SU-DHL-6 (cell line): Measurements from ENCODE around the gene SLC38A9.
A peak's percentile ranks its signal among the peaks of the same experiment; 100 is the strongest.
"Not testable (repeated sequence)": the region's sequence is repeated elsewhere in the genome, so short reads cannot be mapped to it uniquely, and the experiment has no call there.

Source experiments
- H2AFZ ChIP-seq: fragments of 200-600 bp; sonication (generic); 2 replicates; pipeline ENCODE4 v1.6.1; 2014; ENCODE audit warnings: low read depth, mild to moderate bottlenecking, moderate library complexity, mixed read lengths, antibody characterized with exemption, low read length; ENCODE audit not compliant: severe bottlenecking
- H3F3A ChIP-seq: fragments of 200-600 bp; shearing (Covaris generic); 2 replicates; pipeline ENCODE4 v1.6.0; 2016; ENCODE audit warnings: antibody characterized with exemption, mild to moderate bottlenecking; ENCODE audit not compliant: insufficient read depth
- H3K27ac ChIP-seq: fragments of 200-600 bp; sonication (generic); 2 replicates; pipeline ENCODE4 v1.5.1; 2016; ENCODE audit warnings: low read depth, mild to moderate bottlenecking, low read length, moderate library complexity, mixed read lengths
- H3K27me3 ChIP-seq: fragments of 200-600 bp; sonication (generic), shearing (Covaris generic); 2 replicates; pipeline ENCODE4 v1.6.0; 2014; ENCODE audit warnings: mild to moderate bottlenecking, low read length
- H3K36me3 ChIP-seq: fragments of 200-600 bp; sonication (generic); 2 replicates; pipeline ENCODE4 v1.6.1; 2014; ENCODE audit warnings: mild to moderate bottlenecking, low read length, mixed read lengths
- H3K4me2 ChIP-seq: fragments of 300-600, 200-600 bp; shearing (Covaris generic), sonication (generic); 2 replicates; pipeline ENCODE4 v1.6.0; 2014; ENCODE audit warnings: low read length, low read depth, mild to moderate bottlenecking; ENCODE audit not compliant: poor library complexity, severe bottlenecking
- H3K4me3 ChIP-seq: fragments of 200-600 bp; sonication (generic); 2 replicates; pipeline ENCODE4 v1.5.1; 2014; ENCODE audit warnings: antibody characterized with exemption, low read length, mild to moderate bottlenecking, mixed read lengths; ENCODE audit not compliant: insufficient read depth, poor library complexity, severe bottlenecking
- H3K79me2 ChIP-seq: fragments of 200-600 bp; sonication (generic); 2 replicates; pipeline ENCODE4 v1.6.1; 2014; ENCODE audit warnings: mild to moderate bottlenecking, low read length, moderate library complexity; ENCODE audit not compliant: insufficient read depth
- H3K9ac ChIP-seq: fragments of 200-600 bp; sonication (generic); 2 replicates; pipeline ENCODE4 v1.7.0; 2014; ENCODE audit warnings: mild to moderate bottlenecking, low read length
- H3K9me2 ChIP-seq: fragments of 200-600 bp; sonication (generic); replicated peaks from 2 replicates; pipeline ENCODE4 v1.6.1; 2014; ENCODE audit warnings: low read length; ENCODE audit not compliant: insufficient read depth
- H3K9me3 ChIP-seq: fragments of 200-600 bp; sonication (generic); 2 replicates; pipeline ENCODE4 v1.6.1; 2014; ENCODE audit warnings: low read length, mixed read lengths; ENCODE audit not compliant: insufficient read depth
- H4K20me1 ChIP-seq: fragments of 200-600 bp; sonication (generic); 2 replicates; pipeline ENCODE4 v1.6.1; 2014; ENCODE audit warnings: low read depth, mild to moderate bottlenecking, antibody characterized with exemption, low read length, moderate library complexity, mixed read lengths
- EZH2phosphoT487 ChIP-seq: fragments of 200-600 bp; sonication (generic), shearing (Covaris generic); conservative IDR thresholded peaks from 2 replicates; pipeline ENCODE4 v1.6.1; 2018; ENCODE audit warnings: mild to moderate bottlenecking, antibody characterized with exemption, low read length, moderate library complexity, mixed read lengths
- TF ChIP-seq, protein P1 (sequence below): fragments of 200-600 bp; sonication (generic); IDR thresholded peaks from one replicate; pipeline ENCODE4 v1.5.1; 2017; ENCODE audit warnings: antibody characterized with exemption, mild to moderate bottlenecking, low read length, moderate library complexity; ENCODE audit not compliant: insufficient read depth, poor library complexity, severe bottlenecking

Gene SLC38A9, protein sequence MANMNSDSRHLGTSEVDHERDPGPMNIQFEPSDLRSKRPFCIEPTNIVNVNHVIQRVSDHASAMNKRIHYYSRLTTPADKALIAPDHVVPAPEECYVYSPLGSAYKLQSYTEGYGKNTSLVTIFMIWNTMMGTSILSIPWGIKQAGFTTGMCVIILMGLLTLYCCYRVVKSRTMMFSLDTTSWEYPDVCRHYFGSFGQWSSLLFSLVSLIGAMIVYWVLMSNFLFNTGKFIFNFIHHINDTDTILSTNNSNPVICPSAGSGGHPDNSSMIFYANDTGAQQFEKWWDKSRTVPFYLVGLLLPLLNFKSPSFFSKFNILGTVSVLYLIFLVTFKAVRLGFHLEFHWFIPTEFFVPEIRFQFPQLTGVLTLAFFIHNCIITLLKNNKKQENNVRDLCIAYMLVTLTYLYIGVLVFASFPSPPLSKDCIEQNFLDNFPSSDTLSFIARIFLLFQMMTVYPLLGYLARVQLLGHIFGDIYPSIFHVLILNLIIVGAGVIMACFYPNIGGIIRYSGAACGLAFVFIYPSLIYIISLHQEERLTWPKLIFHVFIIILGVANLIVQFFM

DNA sequence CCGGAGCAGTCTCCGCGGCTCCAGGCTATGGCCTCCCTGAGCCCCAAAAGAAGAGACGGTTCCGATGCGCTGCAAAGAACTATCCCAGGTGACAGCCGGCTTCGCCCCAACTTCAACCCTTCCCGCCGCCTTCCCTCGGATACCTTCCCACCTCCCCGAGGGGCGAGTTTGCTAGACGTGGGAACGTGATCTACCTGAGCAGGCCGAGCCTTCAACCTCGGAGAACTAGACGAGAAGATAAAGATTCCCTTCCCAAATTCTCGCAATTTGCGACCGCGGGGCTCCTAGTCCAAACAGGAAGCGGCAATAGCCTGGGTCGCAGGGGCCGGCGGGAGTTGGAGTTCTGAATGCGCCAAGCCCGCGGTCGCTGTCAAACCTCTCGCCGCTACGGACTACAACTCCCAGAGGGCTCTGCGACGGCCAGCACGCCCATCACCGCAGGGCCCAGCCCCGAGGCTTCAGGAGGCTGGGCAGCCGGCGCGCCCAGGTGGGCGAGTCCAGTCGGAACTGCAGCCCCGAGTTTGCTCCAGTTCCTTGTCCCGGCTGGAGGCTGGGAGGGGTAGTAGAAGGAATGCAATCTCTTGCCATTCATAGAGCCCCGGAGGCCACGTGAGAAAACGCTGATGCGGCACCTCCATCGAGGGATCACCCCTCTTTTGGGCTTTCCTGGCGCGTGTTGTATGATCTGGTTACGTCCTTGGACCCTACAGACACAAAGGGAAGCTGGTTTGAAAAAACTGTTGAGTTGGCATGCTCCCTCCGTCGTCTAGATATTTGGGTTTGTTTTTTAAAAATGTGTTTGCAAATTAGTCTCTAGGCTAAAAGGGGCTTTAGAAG is at the start of gene SLC38A9:
Gene SLC38A9 (minus strand): TSS at position 302 of the 837 bp plus-strand sequence. CDS start 14,366 bp downstream, outside the sequence.
- TF ChIP-seq, protein P1, sequence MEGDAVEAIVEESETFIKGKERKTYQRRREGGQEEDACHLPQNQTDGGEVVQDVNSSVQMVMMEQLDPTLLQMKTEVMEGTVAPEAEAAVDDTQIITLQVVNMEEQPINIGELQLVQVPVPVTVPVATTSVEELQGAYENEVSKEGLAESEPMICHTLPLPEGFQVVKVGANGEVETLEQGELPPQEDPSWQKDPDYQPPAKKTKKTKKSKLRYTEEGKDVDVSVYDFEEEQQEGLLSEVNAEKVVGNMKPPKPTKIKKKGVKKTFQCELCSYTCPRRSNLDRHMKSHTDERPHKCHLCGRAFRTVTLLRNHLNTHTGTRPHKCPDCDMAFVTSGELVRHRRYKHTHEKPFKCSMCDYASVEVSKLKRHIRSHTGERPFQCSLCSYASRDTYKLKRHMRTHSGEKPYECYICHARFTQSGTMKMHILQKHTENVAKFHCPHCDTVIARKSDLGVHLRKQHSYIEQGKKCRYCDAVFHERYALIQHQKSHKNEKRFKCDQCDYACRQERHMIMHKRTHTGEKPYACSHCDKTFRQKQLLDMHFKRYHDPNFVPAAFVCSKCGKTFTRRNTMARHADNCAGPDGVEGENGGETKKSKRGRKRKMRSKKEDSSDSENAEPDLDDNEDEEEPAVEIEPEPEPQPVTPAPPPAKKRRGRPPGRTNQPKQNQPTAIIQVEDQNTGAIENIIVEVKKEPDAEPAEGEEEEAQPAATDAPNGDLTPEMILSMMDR = no peak
- no peak for TF ChIP-seq EZH2phosphoT487
- Histone ChIP-seq H3K9ac (peak within 1 kb of the TSS; percentile 93), H2AFZ (peak within 1 kb of the TSS; percentile 68), H3K9me2 (no peaks in the 10 kb centered on the region), H3K4me3 (peak within 1 kb of the TSS; percentile 99), H3K27ac (no peak within 1 kb of the TSS), H3K36me3 (no peaks in the 10 kb centered on the region), H3K4me2 (peak within 1 kb of the TSS; percentile 99), H3F3A (no peaks in the 10 kb centered on the region), H3K79me2 (peaks cover 9% of the 10 kb centered on the region; the same call in 1 of the 2 replicates), H3K27me3 (no peaks in the 10 kb centered on the region), H4K20me1 (no peaks in the 10 kb centered on the region), H3K9me3 (no peaks in the 10 kb centered on the region)

DNA sequence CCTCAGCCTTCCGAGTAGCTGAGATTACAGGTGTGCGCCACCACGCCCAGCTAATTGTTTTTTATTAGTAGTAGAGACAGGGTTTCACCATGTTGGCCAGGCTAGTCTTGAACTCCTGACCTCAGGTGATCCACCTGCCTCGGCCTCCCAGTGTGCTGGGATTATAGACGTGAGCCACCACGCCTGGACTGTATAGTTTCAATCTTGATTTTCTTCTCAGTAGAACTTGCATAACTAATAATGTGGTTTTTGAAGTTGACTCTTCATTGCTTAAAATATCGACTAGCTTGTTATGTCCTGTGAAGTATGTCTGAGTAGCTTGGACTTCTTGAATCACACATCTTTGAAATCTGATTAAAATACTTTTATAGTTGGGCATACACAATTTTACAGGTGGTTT is 49.6 kb upstream of the SLC38A9 start:
- H3K9me3 ChIP-seq, H3K4me3 ChIP-seq, H3K79me2 ChIP-seq, H3K36me3 ChIP-seq, H3F3A ChIP-seq, H3K27ac ChIP-seq, H3K4me2 ChIP-seq, H3K9ac ChIP-seq, H2AFZ ChIP-seq, H3K27me3 ChIP-seq, H3K9me2 ChIP-seq, H4K20me1 ChIP-seq: not testable (repeated sequence)

DNA sequence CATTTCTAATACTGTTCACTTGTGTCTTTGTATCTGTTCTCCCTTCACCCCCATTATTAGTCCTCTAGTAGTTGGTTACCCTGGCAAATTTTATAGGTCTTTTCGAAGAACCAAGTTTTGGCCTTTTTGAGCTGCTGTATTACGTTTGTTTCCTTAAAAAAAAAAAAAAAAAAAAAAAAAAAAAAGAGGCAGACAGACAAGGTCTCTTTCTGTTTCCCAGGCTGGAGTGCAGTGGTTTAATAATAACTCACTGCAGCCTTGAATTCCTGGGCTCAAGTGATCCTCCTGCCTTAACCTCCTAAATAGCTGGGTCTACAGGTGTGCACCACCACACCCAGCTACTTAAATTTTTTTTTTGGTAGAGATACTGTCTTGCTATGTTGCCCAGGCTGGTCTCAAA is 46.6 kb upstream of the SLC38A9 start:
- H3K4me3 ChIP-seq = no peak overlapping the region
- no peaks in the 10 kb centered on the region for H3K9me2 ChIP-seq
- H3K9me3 ChIP-seq = no peaks in the 10 kb centered on the region
- no peaks in the 10 kb centered on the region for H3K36me3 ChIP-seq
- H2AFZ ChIP-seq = no peak overlapping the region
- H3K27ac ChIP-seq = no peak overlapping the region
- H3K9ac ChIP-seq = no peak overlapping the region
- no peaks in the 10 kb centered on the region for H4K20me1 ChIP-seq
- no peaks in the 10 kb centered on the region for H3F3A ChIP-seq
- no peaks in the 10 kb centered on the region for H3K27me3 ChIP-seq
- H3K79me2 ChIP-seq = no peaks in the 10 kb centered on the region
- TF ChIP-seq EZH2phosphoT487 = no peak
- TF ChIP-seq, protein P1 = no peak
- H3K4me2 ChIP-seq = no peak overlapping the region
